Stimulated activated CD4-positive, alpha-beta T cell treated with anti-CD3 and anti-CD28 coated beads, Interleukin-4, amount 100 ng/mL, for 24 hours (primary cell): ENCODE results near the gene M1AP.
A peak's percentile ranks its signal among the peaks of the same experiment; 100 is the strongest.

Source experiments
- DNase-seq: peaks from one replicate; pipeline ENCODE4 v3.0.0-alpha.2; 2020

The M1AP gene, protein sequence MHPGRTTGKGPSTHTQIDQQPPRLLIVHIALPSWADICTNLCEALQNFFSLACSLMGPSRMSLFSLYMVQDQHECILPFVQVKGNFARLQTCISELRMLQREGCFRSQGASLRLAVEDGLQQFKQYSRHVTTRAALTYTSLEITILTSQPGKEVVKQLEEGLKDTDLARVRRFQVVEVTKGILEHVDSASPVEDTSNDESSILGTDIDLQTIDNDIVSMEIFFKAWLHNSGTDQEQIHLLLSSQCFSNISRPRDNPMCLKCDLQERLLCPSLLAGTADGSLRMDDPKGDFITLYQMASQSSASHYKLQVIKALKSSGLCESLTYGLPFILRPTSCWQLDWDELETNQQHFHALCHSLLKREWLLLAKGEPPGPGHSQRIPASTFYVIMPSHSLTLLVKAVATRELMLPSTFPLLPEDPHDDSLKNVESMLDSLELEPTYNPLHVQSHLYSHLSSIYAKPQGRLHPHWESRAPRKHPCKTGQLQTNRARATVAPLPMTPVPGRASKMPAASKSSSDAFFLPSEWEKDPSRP

DNA sequence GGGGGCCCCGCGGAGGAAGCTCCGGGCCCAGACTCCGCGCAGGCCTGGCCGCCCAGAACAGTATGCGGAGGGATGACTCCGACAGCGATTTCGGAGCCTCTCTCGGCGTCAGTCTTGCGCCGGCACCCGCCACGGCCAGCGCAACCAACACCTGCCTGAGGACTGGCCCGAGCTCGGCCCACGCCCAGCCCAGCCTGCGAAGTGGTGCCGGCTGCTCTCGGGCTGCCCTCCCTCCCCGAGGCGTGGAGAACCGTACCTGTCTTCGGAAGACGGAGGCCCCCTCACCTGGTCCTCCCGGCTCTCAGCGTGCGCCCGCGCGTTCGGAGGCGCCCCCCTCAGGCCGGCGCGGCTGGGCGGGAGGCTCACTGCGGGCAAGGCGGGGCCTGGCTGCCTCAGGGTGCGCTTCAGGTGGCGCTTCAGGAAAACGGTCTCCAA lies at the start of gene M1AP:
Gene M1AP (minus strand): TSS at position 322 of the 435 bp plus-strand sequence. CDS start 8,055 bp downstream, outside the sequence.
- DNase-seq, result no peak

DNA sequence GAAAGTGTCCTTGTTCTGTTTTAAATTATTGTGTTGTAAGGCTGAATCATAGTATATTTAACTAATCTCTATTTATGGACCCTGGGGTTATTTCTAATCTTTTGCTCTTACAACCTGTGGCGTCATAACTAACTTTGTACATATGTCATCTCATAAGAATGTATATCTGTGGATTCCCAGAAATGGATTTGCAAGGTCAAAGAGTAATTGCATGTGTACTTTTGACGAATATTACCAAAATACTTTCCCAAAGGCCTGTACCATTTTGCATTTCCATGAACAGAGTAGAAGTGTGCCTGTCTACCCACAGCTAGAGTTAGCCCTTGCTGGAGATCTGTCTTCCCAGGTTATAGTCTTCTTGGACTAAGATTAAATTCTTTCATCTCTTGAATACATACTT lies 48.7 kb upstream of the M1AP start:
- DNase-seq, result no peak

DNA sequence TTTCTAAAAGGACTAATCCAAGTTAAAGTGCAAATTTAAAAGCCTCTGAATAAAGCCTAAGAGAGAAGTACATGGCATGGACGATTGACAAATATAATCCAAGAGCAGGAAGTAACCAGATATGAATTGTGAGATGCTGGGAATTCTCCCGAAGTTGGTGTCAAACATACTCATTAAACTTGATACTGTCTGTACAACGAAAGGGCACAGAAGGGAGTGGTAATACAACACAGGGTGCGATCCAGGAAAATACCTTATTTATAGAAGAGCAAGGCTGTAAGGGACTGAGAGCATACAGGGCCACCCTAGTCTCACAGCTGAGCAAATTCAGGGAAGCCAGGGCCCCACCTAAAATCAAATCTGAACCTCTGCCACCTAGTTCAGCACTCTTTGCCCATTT lies 47.5 kb upstream of the M1AP start:
- DNase-seq, result no peak

DNA sequence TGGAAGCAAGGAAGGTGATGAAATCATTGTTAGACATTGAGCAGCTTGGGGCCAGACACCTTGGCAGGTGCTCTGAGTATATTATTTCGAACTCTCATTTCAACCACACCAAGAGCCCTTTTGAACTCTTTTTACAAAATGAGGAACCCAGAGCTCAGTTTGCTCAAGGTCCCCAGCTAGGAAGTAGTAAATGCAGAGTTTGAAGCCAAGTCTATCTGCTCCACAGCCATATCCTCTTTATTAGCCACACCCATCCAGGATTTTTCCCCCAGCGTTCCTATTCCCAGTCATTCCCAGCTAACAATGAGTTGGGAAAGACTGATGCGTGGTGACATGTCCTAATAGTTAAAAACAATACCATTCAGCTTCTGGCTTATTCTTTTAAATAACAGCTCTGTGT lies 46.2 kb upstream of the M1AP start:
- no peak for DNase-seq

DNA sequence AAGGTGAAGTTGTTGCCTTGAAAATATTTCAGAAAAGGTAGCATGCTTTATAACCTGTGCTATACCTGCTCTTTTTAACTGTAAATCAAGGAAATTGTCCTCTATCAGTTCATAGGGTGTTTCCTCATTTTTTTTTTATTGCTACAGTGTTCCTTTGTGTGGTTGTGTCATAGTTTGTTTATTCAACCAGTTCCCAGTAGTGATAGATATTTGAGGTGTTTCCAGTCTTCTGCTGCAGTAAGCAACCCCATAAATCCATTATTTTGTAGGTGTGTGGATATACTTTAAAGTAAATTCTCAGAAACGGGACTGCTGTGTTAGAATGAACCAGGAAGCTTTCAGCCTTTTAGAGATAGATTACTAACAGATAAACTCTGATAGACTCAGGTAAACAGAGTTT lies 45.5 kb upstream of the M1AP start:
- no peak for DNase-seq

DNA sequence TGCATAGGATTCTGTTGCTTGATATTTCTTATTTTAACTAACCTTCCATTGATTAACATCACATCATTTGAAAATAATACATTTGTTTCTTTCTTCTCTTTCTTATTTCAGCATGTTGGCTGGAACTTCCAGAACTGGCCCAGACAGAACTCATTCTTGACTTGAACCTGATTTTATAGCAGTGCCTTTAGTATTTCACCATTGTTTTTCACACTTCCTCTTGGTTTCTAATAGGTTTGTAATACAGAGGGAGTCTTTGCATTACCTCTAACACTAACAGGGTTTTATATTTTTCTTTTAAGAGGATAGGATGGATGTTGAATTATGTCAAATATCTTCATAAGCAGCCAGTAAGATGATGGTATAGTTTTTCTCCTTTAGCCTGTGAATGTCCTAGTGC lies 45.1 kb upstream of the M1AP start:
- DNase-seq, result no peak

DNA sequence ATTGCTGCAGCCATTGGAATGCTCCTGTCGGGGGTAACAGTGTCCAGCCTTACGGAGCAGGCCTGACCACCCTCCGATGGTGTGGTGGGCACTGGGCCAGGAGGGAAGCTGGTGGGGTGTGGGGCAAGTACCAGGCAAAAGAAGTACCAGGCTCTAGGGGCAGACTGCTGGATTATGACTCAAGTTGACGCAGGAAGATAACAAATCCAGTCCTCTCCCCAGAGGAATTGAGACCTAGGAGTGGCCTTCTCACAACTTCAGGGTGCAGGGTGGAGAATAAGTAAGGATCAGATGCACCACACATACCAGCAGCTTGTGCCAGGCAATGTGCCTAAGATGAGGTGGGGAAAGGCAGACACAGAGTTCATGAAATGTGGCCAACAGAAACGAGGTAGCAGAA lies 43.8 kb upstream of the M1AP start:
- DNase-seq, result no peak

DNA sequence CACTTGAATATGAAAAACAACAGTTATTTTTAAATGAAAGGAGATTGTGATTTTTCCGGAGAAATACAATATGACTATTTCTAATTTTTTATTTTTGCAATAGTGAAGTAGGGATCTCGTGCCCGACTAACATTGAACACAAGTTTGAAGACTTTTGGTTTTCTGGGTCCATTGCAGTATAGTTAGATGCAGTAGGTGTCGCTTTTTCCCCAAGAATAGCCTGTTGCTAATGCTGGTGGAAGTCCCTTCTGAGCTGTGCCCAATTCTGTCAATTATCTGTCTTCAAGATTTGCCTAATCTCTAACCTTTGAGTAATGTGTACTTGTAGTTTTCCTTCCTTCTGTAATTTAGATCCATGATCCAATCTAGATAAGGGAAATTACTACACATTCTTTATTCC lies 42.4 kb upstream of the M1AP start:
- DNase-seq, result peak; percentile 16

DNA sequence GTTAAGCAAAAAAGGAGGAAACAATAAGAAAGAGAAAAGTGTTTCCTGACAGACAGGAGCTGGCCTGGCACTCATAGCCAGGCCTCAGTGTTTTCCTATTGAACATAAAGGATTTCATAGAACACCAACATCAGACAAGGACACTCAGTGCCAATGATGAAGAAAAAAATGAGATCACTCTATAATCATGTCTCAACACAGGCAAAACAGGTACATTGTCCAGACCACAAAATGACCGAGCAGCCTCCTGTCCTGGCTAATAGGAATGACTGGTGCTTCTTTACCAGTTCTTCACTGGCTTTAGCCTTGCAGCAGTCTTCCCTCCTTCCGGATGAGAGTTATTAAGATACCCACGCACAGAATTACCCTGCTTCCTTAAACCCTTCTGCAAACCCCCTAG lies 41.5 kb upstream of the M1AP start:
- no peak for DNase-seq

DNA sequence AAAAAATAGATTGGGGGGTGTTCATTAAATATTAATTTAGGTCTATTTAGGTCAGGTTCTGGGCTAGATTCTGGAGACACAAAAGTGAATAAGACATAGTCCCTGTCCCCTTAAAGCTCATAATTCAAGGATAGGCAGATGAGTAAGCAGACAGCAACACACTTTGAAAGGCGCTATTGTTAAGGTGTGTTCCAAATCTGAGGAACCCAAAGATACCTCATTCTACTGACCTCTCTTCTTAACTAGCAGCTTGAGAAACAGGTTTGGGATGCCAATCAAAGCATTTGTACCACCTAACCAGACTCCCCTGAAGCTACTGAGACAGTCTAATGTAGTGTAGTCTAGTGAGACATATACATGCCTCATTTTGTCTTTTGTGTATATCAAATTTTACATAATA lies 40.8 kb upstream of the M1AP start:
- DNase-seq, result no peak

DNA sequence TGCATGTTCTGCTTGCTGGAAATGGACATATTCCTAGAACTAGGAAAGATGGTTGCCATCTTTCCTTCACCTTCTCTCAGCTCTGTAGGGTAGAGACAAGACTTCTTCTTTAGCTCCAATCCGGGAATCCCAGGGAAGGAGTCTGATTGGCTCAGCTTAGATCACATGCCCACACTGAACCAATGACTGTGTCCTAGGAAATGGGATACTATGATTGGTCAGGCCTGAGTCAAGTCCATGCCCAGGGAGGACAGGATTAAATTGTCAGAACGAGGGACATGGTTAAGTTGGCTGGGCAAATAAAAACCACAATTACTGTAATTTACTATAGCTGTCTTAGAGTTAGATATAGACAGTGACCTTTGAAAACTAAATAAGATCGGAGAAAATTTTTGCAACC lies 37.3 kb upstream of the M1AP start:
- no peak for DNase-seq

DNA sequence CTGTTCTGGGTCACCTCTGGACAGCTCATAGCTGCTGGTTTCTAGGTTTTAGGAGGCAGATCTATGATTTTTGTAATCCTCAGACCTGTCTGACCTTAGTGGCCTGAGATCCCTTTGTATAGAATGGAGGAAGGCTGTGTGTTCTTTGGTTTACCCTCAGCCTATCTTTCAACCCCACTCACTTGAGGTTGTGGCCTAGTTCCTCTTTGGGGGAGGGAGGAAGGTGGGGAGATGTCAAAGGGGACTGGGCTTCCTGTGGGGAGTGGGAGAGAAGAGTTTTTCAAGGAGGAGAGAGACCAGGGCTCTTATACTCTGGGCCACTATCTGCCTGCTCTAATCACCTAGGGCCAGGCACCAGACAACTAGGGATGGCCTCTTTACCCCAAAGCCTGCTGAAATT lies 34.4 kb upstream of the M1AP start:
- DNase-seq, result no peak

DNA sequence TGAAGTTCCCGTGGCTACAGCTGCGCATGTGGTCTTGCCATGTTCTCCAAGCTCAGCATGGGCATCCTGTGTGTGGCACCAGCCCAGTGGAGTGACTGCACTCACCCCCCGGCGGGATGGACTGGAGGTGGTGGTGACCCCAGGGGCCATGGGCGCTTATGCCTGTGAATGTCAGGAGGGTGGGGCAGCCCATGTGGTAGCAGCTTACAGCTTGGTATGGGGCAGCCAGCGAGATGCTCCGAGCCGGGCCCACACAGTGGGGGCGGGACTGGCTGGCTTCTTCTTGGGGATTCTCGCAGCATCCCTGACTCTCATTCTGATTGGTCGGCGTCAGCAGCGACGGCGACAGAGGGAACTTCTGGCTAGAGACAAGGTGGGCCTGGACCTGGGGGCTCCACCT lies 31.5 kb upstream of the M1AP start:
- no peak for DNase-seq

DNA sequence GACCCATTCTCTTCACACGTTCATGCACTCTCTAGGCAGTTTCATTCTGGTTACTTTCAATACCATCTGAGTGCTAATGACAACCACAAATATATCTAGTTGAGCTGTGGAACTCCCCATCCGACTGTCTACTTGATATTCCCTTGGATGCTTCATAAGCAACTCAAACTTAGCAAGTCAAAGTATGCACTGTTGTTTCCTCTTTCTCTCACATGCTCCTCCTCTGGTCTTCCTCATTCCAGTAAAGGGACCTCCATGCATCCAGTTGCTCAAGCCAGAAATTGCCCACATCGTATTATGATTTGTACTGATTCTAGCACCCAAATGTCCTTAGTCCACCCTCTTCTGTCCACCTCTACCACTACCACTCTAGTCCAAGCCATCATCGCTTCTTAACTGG lies 28.2 kb upstream of the M1AP start:
- no peak for DNase-seq

DNA sequence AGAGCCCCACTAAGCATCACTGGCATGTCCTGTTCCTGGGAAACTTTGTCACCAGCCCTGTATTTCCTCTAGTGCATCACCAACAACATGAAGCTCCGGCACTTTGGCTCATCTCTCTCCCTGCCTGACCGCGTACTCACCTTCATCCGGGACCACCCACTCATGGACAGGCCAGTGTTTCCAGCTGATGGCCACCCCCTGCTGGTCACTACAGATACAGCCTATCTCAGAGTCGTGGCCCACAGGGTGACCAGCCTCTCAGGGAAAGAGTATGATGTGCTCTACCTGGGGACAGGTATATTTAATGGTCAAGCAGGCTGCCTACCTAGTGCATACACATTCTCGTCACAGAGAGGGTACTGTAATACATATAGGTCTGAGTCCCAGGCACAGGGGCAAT lies 27.0 kb upstream of the M1AP start:
- no peak for DNase-seq

DNA sequence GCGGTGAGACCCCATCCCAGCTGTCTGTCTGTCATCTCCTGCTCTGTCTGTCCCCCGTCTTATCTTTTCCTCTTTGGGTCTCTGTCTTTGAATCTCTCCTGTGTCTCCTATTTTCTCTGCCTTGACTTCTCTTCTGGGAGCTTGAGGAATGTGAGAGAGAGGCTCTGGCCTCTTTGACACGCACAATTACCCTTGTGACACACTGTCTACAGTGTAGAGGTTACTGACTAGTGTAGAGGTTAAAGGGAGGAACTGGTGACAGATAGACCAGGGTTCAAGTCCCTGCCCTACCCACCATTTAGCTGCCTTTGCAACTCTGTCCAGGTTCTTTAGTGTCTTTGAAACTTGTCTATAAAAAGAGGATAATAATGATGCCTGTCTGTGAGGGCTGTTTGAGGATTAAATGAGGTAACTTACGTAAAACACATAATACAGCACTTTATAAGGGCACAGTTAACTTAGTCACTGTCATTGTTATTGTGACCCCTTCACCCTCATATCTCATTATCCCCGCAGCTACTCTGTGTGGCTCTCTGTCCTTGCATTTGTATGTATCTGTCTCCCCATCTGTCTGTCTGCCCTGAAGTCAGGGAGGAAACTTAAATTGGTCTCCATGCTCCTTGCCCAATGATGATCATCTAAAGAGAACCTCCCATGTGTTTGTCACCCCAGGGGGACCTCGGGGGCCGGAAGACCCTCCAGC lies 25.8 kb upstream of the M1AP start:
- no peak for DNase-seq

DNA sequence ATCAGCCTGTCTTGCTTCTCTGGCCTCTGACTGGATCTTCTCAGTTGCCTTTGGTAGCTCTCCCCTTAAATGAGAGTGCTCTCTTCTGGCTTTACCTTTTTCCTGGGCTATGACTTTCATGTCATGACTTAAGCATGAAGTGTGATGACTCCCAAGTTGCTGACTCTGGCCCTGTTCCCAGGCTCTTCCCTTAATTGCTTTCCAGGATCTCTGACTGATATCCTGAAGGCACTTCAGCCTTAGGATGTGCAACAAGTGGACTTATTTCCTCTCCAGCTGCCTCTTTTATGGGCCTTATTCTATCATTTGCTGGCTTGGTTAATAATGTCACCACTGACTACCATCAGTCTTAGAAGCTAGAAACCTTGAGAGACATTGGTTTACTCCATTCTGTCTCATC lies 23.3 kb upstream of the M1AP start:
- no peak for DNase-seq

DNA sequence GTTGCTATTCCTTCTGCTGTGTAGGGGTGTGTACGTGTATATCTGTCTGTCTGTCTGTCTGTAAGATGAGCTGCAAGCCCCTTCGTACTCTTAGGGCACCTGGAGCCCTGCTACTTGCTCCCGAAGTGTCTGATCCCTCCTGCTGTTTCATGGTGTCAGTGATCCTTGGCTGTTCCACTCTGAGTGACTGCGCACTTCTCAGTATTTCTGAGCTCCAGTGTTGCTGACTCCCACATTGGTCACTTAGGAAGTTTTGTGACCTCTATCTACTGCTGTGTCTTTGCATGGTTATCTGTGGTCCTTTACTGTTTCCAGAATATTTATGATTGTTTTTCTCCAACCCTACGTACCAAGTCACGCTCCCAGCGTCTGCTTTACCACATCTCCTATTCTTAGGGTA lies 22.1 kb upstream of the M1AP start:
- DNase-seq, result no peak

DNA sequence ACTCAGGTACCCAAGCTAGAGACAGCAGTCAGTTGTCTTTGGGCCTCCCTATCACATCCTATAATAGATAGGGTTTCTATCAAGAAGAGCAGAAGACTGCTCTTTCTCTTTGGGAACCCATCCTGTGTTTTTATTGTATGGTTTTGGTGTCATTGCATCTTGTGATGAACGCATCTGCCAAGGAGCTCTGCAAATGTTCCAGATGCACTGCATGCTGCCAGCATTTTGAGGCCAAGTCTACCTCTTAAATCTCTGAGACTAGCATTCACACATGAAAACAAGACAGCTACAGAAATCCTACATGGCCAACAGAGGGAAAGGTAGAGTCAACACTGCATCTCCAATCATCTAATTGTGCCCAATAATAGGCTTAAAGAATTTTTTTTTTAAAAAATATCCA lies 20.0 kb upstream of the M1AP start:
- DNase-seq, result no peak

DNA sequence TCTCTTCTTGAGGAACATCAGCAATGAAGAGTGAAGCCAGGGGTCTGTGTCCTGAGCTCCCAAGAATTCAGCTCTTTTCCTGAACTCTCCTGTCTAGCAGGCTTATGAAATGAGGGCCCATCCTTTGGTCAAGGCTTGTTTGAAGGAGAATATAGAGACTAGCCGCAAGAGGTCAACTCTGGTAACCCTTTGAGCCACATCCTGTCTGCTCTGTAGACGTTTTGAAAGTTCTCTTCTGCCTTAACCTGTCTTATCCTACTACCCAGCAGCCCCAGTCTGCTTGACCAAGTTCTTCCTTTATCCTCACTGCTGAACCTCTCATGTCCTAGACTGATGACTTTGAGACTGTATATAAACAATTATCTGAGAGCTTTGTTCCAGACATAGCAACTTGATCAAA lies 11.3 kb upstream of the M1AP start:
- no peak for DNase-seq

DNA sequence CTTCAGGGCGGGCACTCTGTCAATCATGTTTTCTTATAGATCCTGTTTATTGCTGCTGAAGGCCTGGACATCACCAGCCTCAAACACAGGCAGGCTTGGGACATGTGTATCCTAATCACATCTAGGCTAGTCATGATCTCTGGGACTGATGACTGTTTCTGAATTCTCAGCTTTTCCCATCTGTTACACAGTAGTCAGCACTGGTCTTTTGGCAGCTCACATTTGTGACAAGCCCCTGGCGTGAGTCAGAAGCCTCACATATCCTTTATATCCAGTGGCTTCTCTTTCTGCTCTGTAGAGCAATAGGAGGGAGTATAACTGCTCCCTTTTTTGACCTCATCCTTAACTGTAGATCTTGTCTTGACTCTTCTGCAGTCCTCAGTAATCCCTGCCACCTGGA lies 10.4 kb upstream of the M1AP start:
- DNase-seq, result no peak

DNA sequence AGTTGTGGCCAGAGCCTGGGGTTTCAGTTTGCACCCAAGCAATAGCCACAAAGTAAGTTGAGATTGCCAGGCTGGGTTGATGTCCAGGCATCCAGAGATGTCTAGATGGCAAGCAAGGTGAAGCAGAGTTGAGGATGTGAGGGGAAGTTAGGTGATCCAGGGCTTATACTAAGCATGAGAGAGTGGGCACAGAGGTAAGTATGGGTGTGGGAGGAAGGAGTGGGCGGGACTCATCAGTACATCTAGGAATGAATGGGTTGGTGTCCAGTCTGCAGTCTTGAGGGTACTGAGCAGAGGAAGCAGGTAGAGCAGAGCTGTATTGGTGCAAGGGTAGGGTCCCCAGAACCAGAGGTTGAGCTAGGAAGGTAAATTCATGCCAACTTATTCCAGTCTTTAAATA lies 7.4 kb upstream of the M1AP start:
- no peak for DNase-seq

DNA sequence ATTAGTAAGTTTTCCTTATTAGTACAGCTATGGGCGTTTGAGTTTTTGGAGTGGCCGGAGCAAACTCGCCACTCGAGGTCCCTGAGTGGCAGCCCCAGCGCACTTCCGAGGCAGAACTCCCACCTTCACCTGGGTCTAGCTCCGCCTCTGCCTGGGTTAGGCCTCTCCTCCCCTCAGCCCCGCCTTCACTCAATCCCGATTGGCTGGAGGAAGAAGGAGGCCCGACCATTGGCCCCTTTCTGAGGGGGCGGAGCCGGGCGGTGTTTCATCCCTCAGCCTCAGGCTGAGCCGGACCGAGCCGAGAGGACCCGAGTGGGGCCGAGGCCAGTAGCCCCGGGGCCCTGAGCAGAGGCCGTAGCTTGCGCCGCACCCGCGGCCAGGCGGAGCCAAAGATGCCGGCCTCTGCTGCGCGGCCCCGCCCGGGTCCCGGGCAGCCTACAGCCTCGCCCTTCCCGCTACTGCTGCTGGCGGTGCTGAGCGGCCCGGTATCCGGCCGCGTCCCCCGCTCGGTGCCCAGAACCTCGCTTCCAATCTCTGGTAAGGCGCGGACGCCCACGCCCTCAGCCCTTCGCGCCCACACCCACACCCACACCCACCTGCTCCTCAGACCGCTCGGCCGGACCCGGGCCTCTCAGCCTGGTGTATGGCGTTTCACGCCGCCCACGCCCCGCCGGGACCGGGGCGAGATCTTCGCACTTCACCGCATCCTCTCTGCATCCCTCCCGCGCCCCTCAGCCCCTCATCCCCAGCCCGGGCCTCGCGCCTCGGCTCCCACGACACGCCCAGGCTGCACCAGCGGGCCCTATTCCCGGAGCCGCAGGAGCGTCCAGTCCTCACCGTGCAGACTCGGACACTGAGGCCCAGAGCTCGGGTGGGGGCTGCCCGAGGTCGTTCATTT lies 6.1 kb upstream of the M1AP start, which contains the start of gene SEMA4F:
Gene SEMA4F (plus strand): TSS at position 263 of the 898 bp plus-strand sequence. CDS start 130 bp downstream, at position 393.
- DNase-seq, result peak; percentile 95
